Fibroblast of skin of right biceps (primary cell): Measurements from ENCODE around the gene SLC6A6.

ENCODE experiments used
- DNase-seq: peaks from one replicate; pipeline ENCODE4 v3.0.0-alpha.2; 2013

The SLC6A6 gene

DNA sequence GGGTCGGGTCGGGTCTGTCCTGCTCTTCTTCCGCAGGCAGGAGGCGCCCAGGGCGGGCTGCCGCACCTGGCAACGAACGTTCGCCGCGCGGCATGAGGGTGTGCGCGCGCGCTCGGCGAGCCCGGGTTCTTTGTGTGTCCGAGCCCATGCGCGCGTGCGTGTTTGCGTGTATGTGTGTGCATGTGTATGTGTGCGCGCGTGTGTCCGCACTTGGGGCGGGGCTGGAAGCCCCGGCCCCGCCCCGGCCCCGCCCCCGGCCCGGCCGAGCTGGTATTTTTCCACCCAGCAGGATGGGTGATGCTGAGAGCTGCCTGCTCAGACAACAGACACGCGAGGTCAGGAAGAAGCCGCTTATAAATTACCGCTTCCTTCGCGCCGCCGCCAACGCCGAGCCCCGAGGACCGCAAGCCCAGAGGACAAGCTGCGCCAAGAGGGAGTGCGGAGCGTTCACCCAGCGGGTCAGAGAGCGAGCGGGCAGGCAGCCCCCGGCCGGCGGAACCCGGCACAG lies at the start of gene SLC6A6:
SLC6A6 (plus strand) TSS at position 303 of the 508 bp plus-strand sequence. CDS start 41,029 bp downstream, outside the sequence.
- peak; percentile 96 for DNase-seq

DNA sequence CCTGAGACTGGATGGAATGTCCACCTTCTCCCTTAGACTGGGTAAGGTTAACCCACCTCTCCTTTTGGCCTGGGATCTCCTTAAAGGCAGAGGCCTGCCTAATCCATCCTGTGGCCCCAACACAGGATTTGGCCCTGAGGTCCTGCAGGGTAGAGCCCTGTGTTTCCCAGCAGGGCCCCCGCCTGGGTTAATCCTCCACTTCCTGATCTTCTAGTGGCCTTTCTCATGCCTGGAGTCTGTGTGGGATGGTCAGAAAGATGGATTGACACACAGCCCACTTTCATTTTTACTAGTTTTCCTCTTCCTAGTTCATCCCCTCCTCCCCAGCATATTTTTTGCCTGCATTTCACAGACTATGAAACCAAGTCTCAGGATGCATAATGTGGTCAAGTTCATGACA lies 48.9 kb upstream of the SLC6A6 start:
- no peak for DNase-seq

DNA sequence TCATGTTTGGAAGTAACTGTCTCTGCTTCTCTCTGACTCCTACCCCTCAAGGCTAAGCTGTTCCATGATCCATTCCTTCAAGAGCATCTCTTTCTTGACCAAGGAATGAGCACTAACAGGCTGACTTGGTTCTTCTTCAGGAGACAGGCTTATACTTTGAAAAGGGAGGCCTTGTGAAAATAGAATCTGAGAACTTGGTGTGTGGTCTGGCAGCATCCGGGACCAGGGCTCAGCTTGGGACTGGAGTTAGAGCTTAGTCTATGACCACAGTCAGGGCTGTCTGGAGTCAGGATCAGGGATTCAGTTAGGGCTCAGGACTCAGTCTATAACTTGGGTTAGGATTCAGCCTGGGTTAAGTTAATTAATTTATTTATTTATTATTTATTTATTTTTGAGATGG lies 44.9 kb upstream of the SLC6A6 start:
- peak; percentile 8 for DNase-seq

DNA sequence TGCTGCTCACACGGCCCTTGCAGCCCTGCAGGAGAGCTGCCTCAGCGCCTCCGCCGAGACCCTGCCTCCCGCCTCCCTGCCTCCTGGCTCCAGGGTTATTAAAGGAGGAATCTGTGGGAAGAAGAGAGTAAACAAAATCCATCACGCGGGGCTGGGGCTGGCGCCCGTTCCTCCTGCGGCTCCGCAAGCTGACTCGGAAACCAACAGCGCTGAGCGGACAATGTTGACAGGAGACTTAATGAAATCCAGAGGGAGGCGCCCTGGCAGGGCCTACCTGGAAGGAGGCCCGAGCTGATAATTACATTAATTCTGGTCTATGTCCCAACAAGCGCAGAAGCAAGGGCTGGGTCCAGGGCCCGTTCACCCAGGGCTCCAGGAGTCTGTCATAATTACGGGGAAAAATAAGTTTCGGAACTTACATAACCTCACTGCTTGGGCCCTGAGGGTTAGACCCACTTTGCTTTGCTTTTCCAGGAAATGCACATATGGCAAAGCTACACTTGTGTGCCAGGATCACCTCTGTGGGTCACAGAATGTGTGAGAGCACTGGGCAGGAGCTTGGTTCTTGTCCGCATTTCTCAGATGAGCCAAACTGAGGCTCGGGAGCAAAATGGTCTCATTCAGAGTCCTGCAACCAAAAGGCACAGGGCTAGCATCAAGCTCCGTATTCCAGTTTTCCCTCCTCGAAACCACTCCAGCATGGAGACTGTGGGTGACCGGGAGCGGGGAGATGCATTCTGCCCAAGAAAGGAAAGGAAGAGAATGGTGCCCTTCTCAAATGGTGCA lies 43.8 kb upstream of the SLC6A6 start:
- DNase-seq: peak; percentile 78

DNA sequence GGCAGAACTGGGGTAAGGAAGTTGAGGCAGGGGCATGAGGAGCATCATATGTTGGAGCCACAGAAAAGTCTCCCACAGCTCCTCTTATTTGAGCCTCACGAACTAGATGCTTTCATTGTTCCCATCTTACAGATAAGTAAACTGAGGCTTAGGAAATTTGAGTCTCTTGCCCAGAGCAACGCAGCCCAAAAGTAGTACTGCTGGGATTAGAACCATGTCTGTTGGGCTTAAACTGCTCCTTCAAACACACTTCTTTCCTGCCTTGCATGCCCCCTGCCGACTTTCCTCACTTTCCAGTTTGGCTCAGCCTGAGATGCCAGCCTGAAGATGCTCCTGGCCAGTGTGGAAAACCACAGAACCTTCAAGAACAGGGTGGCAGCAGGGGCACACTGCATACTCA lies 43.1 kb upstream of the SLC6A6 start:
- DNase-seq: no peak

DNA sequence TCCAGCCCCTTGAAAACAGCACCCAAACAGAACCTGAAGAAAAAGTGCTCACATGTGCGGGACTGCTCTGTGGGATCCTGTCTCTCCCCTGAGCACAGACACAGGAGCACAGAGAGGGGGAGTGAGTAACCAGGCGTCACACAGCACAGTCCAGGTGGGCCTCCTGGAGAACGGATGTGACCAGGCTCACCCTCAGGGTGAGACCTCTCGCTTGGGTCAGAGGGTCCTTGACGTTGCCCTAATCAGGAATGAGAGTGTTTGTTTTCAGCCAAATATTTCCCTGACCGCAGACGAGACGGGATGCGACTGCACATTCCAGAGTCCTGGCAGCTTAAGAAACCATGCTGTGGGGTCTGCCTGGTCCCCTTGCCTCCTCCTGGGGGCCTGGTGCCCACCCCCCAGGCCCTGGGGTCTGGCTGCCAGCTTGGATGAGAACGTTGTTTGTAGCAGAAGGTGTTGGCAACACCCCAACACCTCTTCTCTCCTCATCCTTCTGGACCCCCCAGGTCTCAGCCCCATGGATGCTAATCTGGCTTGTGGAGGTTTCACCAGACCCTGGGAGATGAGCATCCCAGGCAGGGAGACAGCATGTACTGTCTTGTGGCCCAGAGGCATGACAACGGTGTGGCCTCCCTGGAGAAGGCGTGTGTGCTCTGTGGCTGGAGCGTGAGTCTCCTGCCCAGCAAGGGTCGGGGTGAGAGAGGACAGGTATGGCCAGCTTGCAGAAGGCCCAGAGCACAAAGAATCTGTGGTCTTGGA lies 42.1 kb upstream of the SLC6A6 start:
- peak; percentile 69 for DNase-seq

DNA sequence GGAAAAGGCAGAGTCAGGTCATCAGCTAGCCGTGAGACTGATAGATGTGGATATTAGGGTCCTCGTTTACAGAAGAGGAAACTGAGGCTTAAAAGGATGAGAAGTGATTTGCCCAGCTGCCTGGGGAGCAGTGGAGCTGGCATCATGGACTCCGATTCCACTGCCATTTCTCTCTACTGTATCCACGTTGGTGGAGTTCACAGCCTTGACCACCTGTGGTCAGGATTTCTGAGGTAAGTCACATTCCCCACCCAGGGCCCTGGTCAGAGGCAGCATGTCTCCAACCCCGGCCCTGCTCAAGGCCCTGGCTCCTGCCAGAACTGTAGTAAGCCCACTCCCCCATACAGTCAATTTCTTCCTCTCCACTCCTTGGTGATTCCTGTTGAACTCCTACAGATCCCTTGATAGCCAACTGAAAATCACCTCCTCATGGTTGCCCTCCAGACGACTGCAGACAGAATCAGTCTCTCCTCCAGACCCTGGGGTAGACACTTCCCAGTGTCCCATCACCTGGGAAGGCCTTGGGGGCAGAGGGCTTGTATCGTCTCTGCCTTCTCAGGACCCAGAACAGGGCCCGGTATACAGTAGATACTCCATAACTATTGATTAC lies 41.2 kb upstream of the SLC6A6 start:
- DNase-seq: no peak

DNA sequence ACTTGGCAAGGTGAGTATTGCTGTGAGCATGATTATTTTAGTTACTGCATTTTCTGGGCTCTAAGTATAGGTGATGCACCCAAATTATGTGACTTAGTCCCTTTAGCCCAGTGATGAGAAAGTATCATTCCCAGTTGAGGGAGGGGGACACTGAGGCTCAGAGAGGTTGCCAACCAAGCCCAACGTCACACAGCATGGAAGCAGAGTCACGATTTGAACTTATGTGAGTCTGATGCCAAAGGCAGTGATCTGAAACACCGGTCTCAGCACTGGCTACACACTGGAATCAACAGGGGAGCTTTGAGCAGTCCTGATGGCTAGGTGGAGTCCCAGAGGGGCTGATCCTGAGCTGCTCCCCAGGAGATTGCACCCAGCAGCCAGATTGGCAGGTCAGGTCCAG lies 39.5 kb upstream of the SLC6A6 start:
- DNase-seq: no peak

DNA sequence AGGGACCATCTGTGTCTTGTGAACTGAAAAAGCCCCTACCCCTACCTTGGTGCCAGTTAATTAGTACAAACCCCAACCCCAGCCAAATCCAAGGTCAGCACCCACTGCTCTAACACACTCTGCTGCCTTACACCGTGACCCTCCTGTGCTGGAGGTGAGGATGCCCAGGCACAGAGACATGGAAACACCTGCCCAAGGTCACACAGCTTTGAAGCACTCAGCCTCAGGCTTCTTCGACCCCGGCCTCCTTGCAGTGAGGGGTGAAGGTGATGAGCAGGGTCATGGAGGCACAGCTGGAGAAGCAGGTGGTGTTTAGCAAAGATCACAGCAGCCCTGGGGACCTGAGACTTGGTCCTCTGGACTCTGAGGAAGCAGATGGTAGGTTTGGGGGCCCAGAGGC lies 39.0 kb upstream of the SLC6A6 start:
- DNase-seq: no peak

DNA sequence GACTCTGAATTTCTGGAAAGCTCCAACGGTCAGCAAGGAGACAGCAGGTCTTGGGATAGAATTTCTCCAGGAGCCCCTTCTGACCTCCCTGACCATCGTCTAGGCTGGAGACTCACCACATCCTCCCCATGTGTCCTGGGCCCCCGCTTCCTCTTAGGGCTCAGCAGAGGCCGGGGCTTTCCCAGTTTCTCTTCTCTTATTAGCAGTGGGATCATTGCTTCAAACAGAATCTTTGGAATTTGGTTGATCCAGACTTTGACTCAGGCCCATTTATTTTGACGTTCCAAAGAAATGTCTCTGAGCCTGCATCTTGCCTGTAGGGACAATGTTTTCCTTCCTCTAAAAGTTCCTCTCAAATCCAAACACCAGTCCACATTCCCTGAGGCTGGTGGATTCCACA lies 38.4 kb upstream of the SLC6A6 start:
- DNase-seq: no peak

DNA sequence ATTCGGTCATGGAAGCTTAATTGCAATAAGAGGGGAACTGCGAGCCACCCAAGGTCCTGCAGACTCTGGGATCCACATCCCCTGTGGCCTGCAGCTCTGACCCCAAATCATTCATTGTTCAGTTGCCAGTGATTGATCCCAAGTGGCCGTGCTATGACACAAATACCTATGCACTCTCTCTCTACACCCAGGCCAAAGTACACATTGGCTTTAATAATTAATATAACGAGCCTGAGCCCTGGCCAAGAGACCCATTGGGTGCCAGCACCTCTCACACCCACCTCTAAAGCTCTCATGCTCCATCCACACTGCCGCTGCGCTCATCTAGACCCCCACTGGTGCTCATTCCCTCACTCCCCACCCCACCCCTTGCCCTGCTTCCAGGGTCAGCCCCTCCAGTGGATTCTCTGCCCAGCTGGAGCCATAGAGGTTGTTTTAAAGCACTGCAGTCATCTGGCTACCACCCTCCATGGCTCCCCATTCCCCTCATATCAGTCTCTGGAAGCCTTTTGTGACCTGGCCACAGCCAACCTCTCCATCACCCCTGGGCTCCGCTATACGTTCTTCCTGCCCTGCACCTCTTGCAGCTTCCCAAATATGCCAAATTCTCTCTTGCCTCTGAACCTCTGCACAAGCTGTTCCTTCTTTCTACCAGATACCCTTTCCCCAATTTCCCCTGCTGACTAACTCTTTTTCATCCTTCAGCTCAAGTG lies 37.7 kb upstream of the SLC6A6 start:
- DNase-seq: no peak

DNA sequence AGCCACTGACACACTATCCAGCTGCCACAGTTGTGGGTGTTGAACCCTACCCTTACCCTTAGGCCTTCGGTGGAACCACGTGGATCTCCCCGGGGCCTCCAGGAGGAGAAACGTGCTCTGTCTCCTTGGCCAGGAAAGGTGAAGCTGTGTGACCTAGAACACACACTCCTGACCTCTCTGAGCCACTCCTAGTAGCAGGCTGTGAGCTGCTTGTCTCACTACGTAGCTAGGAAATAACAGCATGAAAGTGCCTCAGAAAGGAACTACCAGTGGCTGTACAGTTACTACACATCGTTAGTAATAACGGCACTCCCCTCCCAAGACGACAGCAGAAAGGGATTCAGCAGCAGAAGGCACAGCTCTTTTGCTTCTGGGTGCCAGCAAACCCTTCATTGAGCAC lies 36.2 kb upstream of the SLC6A6 start:
- no peak for DNase-seq

DNA sequence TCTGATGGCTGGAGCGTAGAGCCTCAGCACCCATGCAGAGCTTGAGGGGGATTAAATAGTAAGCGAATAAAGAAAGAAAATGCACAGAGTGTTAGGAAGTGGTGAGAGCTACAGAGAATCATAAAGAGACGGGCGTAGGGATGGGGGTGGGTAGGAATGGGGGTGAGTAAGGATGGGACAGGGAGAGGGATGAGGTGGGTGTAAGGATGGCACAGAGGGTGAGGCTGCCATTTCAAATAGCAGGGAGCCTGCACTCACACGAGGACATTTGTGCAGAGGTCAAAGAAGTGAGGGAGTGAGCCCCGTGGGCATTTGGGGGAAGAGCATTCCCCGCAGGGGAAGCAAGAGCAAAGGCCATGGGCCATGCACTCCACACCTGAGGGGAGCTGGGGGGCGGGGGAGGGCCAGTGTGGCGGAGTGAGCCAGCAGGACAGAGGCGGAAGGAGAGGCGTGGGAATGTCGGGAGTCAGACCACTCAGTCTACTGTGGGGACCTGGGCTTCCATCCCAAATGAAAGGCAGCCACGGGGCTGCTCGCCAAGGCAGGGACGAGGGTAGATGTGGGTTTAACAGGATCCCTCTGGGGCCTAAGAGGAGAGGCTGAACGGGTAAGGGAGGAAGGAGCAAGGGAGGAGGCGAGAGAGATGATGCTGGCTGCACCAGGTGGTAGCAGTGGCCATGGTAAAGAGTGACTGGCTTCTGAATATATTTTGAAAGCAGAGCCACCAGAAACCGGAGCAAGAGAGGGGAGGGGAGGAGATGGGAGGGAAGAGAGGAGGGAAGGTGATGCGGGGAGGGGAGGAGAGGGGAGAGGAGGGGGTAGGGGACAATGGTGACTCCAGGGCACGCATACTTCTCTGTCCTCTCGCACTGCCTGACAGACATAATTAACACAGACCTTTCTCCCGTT lies 35.2 kb upstream of the SLC6A6 start:
- no peak for DNase-seq

DNA sequence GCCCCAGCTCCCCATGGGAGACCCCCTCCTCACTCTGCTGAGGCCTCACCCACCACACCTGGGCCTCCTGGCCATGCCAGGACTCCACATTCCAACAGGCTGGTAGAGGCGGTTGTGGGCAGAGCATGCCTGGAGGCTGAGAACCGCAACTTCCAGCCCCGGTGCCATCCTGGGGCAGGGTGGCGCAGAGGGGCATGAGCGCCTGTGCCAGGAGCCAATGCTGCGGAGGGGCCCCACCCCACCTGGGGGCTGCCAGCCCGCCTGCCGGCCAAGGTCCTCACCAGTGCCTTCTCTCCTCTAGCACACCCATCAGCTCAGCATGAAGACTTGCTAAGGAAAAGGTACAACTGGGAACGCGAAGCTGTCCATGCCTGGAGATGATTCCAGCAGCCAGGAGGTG lies 34.3 kb upstream of the SLC6A6 start:
- no peak for DNase-seq

DNA sequence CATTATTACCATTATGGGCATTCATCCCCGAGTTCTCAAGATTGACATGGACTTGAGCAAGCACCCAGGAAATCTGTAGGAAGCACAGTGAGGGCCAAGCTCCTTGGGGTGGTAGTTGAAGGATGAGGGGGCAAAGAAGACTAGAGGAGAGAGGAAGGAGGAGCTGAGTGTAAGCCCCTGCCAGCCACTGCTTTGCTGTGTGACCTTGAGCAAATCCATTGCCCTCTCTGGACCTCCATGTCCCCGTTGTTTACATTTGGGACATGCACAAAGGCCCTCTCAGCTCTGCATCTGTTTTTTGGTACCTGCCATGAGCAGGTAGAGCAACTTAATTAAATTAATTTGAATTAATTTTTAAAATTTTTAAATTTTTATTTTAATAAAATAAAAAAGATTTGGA lies 33.5 kb upstream of the SLC6A6 start:
- no peak for DNase-seq

DNA sequence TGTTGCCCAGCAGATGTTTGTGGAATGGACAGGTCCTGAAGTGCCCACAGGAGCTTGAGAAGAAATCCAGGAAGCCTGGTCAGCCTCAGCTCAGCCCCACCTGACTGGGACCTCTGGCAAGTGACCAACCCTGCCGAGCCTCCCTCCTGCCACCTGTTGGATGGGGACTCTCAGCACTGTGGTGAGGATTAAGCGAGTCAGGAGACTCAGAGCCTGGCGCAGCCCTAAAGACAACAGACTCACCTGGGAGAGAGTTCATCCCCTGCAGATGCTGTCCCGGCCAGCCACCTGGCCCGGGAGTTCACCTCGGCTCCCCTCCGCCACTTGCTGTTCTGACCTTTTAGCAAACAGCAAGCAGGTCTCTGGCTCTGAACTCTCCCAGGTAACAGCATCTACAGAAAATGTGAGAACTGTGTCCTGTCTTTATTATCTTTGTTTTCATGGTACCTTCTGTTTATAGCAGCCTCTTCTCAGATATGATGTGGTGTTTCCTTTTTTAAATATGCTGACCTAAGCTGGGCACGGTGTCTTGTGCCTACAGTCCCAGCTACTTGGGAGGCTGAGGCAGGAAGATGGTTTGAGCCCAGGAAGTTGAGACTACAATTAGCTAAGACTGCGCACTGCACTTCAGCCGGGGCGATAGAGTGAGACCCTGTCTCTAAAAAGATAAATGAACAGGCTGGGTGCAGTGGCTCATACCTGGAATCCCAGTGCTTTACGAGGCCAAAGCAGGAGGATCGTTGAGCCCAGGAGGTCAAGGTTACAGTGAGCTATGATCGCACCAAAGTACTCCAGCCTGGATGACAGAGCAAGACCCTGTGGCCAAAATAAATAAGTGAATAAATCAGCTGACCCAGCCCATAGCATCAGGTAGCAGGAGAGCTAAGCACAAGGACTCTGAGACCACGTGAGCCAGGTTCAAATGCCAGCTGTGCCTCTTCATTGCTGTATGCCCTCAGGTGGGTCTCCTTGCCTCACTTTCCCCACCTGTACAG lies 32.4 kb upstream of the SLC6A6 start:
- no peak for DNase-seq

DNA sequence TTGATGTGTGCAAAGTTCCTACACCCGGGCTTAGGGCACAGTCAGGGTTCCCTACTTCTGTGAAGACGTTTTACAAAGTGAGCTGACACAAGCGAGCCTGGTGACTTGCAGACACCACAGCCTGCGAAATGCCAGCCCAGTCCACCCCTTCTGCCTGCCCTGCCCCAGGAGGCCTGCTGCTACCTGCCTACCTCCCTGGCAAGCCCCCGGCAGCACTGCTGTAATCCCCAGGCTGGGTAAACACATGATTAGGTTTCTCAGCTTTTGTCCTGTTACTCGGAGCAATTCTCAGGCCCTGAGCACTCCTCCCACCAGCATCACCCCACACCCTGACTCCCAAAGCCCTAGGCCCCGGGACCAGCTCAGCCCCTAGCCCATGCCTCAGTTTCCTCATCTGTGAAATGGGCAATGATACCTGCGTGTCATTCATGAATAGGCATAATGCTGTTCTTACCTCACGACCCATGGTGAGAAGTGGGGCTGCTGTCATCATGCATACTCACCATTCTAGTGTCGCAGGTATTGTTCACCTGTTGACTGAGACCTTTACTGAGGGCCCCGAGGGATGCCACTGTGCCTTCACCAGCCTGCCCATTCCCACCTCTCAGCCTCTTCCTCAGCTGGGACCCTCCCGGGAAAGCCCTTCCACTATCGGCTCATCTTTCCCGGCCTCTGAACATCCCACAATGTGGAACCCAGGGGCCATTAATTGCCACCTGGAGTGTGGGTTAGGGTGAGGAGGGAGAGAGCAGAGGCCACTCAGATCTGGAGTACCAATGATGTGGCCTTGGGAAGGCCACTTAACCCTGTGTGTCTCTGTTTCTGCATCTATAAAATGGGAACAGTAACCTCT lies 31.5 kb upstream of the SLC6A6 start:
- DNase-seq: no peak

DNA sequence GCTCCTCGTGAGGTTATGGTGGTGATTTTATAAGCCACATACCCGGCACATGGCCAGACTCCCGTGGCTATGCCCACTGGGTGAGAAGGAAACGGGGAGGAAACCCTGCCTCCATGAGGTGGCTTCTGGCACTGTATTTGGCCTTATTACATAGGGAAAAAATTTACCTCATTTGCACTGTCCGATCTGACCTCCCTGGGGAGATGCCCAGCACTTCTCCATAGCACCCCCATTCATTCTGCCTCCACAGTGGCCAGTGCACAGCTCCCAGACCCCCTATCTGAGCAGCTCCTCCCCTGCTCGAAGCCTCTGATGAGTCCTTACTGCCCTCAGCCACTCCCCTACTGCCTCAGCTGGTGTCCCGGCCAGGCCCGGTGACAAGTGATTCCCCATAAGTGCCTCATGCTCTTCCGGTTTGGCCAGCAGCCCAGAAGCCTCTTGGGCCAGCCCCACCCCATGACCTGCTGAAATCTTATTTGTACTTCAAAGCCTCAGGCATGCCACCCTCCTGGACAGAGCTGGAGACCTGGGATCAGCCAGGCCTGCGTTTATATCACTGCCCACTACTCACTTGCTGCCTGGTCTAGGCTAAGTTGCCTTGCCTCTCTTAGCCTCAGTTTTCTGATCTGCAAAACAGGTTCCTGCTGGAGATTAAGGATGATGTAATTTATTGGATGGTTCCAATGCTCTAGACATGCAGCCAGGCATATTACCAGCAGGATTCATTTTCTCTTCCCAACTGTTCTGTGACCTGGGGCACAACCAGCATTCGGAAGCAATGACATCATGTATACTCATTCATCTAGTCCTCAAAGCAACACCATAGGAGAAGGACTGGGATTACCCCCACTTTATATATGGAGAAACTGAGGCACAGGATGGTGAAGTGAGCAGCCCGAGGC lies 30.6 kb upstream of the SLC6A6 start:
- DNase-seq: peak; percentile 54

DNA sequence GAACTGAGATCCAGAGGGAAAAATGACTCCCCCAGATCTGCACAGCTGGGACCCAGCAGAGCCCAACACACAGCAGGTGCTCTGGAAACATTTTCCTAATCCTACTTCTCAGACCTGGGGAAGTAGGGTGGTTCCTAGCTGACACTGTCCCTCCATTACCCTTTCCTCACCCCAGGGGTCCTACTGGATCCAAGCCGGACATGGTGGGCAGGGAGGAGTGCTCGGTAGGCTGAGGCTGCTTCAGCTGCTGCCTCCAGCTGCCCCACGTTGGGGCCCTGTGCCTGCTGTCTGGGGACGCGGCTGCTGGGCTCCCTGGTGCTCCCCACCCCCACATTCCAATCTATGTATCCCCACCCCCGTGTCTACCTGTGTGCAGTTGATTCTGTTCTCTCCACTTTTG lies 29.8 kb upstream of the SLC6A6 start:
- no peak for DNase-seq
